22Rv1 (cell line): ENCODE measurements around the gene NUP85.
A peak's percentile ranks its signal among the peaks of the same experiment; 100 is the strongest.

ENCODE experiments used
- H3K27ac ChIP-seq: fragments of 450-650 bp; 2 replicates; pipeline ENCODE4 v1.5.1; 2017
- CTCF ChIP-seq: fragments of 450-650 bp; IDR thresholded peaks from 2 replicates; pipeline ENCODE4 v1.5.1; 2017; ENCODE audit warnings: mild to moderate bottlenecking
- ZFX ChIP-seq: fragments of 450-650 bp; IDR thresholded peaks from 2 replicates; pipeline ENCODE4 v1.6.1; 2017; ENCODE audit warnings: antibody characterized with exemption, borderline replicate concordance

The NUP85 gene

GRCh38 chr17:75265614-75266315 is 60.3 kb downstream of the NUP85 start:
- H3K27ac ChIP-seq, result no peak overlapping the region
- TF ChIP-seq CTCF (no peak), ZFX (no peak)

GRCh38 chr17:75266316-75267152 is 61.1 kb downstream of the NUP85 start:
- peak overlapping the region; percentile 18; the same call in 1 of the 2 replicates for H3K27ac ChIP-seq
- TF ChIP-seq ZFX, result no peak
- no peak for TF ChIP-seq CTCF

DNA sequence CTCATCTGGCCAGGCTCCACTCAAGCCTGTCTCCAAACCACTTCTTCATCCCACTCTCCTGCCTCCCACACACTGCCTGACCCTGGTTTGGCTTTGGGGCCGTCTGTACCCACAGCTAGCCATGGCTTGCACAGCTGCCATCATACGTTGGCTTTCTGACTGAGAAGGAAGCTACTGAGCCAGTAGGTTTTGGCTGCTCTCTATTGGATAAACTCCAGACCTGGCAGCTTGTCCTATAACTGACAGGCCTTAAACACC is 61.6 kb downstream of the NUP85 start:
- H3K27ac ChIP-seq, result peak overlapping the region; percentile 18; the same call in 1 of the 2 replicates
- TF ChIP-seq CTCF (no peak), ZFX (no peak)

GRCh38 chr17:75267411-75268232 is 62.1 kb downstream of the NUP85 start:
- TF ChIP-seq ZFX, result no peak
- peak; percentile 23; the same call in 1 of the 2 replicates for TF ChIP-seq CTCF
- H3K27ac ChIP-seq, result peak overlapping the region; percentile 18; the same call in 1 of the 2 replicates

DNA sequence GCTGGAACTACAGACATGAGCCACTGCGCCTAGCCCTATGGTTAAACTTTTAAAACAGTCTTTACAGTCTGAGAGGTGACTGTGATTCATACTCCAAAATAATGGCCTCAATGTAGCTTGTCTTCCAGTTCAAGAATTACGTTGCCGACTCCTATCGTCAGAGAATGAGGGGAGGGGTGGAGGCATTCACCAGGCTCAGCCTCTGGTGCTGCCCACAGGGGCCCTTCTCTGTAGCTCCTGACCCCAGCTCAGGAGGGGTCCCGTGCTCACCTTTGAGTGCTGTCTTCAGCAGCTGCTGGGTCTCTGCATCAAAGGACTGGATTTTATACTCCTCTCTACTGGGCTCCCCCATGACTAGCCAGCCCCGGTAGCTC is 64.4 kb downstream of the NUP85 start:
- TF ChIP-seq CTCF (no peak), ZFX (no peak)

GRCh38 chr17:75270218-75270965 is 64.9 kb downstream of the NUP85 start:
- H3K27ac ChIP-seq, result peak overlapping the region; percentile 92
- no peak for TF ChIP-seq CTCF
- TF ChIP-seq ZFX, result no peak

More for the DNA sequence above, 64.4 kb downstream of the NUP85 start:
- peak overlapping the region; percentile 92 for H3K27ac ChIP-seq
